NT2/D1 (cell line): Measurements from ENCODE around the gene FAM200A.

ENCODE experiments used
- YY1 ChIP-seq: IDR thresholded peaks from 2 replicates; pipeline ENCODE4 v1.6.1; 2011; ENCODE audit not compliant: insufficient read length, insufficient read depth
- ZNF274 ChIP-seq: IDR thresholded peaks from 2 replicates; pipeline ENCODE4 v1.6.1; 2011; ENCODE audit warnings: mild to moderate bottlenecking, low read depth, low read length

GRCh38 chr7:99504281-99504602 lies 47.7 kb downstream of the FAM200A start:
- TF ChIP-seq YY1 (no peak), ZNF274 (no peak)
